Activated CD8-positive, alpha-beta memory T cell treated with anti-CD3 and anti-CD28 coated beads for 4 hours (primary cell): ENCODE data around the gene NCAM2.

Experiments
- DNase-seq, 2 donors: peaks; one replicate each; pipeline ENCODE4 v3.0.0-alpha.2; 2020; ENCODE audit warnings: low read depth in 2 of 2

The NCAM2 gene

DNA sequence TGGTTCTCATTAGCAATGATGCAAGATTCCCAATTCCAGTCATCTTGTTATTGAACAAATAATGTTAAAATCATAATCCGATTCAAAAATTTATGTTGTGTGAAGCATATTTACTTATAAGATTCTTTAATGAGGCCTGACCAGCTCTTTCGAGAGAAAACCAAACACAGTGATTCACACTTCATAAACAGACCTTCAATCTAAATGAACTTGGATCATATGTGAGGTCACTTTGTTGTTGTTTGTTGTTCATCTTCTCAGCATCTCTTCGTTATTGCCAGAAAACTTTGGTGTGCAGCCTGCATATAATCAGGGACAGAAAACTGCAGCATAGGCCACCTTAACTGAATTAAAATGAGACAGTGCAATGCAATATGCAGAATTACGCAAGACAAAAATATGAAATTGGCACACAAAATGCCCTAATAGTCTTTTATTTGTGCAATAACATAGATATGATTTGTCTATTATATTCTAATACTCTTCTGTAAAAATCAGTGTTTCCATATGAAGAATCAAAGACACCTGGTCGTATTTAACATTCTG is 30.1 kb downstream of the NCAM2 start:
- no peak for DNase-seq

DNA sequence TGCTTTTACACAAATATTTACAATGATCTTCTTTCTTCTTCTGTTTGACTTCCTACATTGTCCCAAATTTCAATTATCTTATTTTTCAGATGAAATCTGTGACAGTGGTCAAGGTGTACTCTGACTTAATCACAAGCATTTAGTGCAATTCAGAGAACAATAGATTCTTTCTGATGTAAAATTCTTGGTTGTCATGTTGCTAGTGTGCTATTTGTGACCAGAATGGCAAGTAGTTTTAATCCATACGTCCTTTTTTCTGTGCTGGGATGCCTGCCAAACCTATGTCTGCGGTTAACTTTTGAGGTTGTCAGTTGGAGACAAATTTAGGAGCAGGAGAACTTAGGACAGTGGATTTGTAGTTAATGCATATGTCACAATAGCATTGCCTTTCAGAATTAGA is 31.0 kb downstream of the NCAM2 start:
- DNase-seq = no peak

DNA sequence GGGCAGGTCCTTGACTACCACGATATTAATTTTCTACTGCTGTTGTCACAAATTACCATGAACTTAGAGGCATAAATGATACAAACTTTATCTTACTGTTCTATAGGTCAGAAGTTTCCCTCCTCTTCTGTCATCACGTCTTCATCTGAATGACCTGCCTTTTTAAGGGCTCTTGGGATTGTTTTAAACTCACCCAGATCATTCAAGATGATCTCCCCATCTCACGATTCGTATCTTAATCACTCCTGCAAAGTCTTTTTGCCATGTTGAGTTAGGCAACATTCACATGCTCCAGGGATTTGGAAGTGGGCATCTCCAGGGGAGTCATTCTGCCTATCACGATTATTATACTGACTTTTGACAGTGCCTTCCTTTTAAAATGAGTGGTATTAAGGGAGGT is 32.1 kb downstream of the NCAM2 start:
- DNase-seq = no peak

GRCh38 chr21:21034036-21034435 is 35.8 kb downstream of the NCAM2 start:
- DNase-seq = no peak

DNA sequence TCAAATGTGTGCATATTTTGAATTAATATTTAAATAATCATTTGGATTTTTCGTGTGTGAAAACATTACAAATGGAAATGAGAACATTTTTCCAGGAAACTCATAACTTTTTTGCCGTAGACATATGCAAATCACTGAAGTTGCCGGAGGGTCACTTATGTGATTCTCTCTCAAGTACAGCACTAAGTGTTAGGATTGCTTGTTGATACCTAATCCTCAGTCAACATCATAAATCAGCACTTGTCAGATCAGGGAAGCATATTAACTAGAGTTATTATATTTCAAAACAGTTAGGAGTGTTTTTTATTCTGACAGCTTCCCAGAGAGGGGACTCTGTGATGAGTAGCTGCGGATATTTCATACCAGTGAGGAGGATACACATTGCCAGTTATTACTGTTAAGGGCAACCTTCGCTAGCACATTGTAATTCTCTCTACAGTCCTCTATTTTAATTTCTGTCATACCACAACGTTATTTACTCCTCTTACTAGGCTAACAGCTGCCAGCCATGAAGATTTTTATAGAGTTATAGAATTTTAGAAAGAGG is 41.5 kb downstream of the NCAM2 start:
- DNase-seq = no peak

DNA sequence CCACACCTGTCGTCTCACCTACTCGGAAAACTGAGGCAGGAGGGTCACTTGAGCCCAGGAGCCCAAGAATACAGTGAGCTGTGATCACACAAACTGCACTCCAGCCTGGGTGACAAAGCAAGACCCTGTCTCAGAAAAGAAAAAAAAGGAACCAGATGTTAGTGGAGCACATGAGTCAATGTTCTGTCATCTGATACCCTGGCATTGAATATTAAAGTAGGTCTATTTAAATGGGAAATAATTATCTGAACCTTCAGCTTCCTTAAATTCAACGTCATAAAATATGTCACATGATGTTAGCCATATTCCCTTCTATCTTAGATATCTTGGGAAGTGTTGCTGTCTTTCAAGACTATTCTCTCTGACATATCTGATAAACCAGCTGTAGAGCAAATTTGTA is 47.3 kb downstream of the NCAM2 start:
- DNase-seq = no peak

DNA sequence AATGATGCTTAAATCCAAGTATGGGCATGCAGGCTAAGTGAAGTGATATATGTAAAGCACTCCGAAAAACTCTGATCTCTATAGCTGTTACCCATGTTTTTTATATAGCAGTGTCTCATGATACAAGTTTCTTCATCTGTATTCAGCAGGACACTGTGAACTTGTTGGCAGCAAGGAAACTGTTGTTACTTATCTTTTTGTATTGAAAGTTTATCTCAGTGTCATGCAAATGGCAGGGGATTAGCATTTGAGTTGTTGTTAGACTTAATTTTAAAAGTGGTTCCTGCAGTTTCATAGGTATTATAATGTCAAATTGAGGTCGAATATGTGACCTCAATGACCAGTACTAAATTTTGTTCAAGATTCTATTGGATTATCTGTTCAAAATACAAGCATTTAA is 47.9 kb downstream of the NCAM2 start:
- DNase-seq = no peak

GRCh38 chr21:21051109-21052055 is 53.2 kb downstream of the NCAM2 start:
- DNase-seq = no peak

GRCh38 chr21:21052672-21053071 is 54.5 kb downstream of the NCAM2 start:
- no peak for DNase-seq

DNA sequence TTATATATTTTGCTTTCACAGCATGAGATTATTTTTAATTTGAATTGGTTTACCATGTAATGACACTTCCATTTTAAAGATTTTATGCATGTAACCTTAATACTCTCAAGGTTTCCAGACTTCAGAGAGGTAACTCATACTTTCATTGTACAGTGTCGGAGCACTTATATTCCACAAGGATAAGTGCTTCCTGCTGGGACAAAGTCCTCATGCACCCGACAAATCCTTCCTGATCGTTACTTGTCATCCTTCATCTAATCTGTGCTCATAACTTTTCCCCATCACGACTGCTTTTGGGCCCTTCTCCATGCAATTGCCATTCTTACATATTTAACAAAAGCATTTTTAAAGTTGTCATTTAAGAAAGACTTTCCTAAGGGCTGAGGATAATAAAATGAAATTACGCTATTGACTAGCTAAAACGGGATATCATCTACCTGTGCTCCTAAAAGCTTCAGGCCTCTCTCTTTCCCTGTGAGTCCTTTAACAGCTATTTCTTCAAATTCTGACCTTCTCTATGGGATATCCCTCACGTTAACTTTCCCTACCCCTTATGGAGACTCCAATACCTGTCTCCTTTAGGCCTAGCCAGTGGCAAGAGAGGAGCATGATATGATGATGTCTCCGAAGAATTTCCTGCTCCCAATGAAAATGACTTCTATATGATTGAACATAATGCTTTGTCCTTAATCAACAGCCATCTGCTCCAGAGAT is 59.3 kb downstream of the NCAM2 start:
- DNase-seq = no peak

DNA sequence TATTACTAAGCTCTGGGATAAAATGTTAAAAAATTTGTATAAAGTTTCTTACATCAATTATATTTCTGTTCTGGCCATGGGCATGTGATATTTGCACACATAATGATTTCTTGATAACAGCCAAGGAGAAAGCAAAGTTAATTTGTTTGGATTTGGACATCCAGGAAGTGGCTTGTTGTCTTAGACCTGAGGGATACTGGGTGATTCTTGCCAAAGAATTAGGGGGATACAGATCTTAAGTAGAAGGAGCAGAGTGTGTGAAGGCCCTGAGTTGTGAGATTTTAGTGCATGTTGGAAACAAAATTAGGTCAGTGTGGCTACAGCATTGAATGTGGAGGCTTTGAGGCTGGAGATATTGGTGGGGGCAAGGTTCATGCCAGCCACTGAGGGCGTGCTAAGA is 65.6 kb downstream of the NCAM2 start:
- DNase-seq = no peak

DNA sequence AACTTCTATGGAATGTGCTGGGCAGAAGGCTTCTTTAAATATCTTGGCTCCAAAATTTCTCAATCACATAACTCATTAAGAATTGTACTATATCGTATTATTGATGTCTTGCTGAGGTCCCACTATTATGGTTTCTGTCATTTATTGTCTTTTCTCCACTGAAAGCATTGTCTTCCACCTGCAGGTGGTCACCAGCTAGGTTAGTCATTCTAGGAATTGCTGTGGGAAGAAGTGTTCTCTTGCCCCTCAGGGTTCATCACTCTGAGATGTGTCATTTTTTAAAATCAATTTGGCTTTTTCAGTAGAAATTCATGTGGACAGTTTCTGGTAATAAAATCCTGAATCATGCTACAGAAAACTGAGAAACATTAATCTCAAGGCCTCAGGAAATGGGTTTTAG is 66.1 kb downstream of the NCAM2 start:
- no peak for DNase-seq

DNA sequence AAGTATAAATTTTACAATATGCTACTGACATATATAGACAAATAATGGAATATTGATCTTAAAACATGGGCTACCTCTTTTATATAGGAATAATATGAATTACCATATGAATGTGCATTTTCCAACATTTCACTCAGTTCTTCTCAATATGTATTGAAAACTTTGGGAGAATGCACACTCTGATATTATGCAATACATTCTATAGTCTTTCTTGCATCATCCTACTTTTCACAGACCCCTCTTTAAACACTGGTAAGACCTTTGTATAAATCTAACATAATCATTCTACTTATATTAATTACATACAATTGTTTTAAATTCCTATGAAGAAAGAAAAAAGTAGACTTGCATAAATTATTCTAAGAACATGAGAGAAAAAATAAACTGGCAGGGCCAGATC is 69.2 kb downstream of the NCAM2 start:
- DNase-seq = no peak

DNA sequence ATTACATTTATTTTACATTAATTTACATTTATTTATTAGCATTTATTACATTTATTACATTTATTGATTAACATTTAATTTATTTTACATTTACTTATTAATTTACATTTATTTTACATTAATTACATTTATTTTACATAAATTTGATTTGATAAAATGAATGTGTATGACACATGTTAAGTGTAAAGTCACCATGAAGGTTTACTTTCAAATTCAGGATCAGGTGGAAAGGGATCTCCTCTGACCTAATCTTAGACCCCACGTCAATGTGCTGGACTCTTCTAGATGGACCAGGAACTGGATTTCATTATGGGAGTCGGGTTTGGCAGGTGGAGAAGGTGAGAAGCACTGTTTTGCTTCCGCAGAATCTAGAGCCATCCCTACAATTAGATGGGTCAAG is 76.1 kb downstream of the NCAM2 start:
- no peak for DNase-seq

- no peak for DNase-seq
Measured at GRCh38 chr21:21076051-21076450, 77.8 kb downstream of the NCAM2 start.

DNA sequence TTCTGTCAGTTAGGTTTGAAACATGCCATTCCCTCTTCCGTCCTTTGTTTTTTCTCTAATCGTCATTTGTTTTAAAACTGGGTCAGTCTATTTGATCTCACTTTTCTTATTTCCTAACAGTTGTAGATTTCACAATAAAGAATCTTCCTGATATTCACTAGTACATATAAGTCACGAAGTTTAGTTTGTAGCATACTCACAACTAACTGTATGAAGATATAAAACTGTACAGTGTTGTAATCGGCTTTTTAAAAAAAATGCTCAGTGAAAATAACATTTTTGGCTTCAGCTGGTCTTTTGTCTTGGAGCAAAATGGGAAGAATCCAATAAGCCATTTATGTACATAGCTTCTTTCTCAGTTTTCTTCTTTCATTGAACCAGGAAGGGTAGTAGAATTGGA is 78.3 kb downstream of the NCAM2 start:
- no peak for DNase-seq

GRCh38 chr21:21079646-21080045 is 81.4 kb downstream of the NCAM2 start:
- DNase-seq = no peak

- no peak for DNase-seq
Measured at GRCh38 chr21:21084179-21084578, 86.0 kb downstream of the NCAM2 start.

- DNase-seq = no peak
Measured at GRCh38 chr21:21085206-21085605, 87.0 kb downstream of the NCAM2 start.

DNA sequence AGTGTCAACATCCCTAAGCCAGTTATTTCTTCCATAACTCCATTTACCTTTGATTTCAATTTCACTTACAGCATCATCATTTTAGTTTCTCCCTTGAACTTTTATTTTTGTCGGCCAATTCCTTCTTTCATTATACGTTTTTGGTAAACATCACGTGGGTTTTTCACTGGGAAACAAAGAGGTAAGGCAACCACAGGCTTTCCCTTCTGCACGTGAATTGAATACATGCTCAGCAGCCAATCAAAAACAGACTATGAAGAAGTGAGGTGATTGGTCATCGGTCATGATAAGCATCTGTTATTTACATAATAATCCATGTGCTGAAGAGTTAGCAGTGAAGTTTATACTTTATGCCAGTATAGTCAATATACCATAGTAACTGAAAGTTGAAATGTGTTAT is 98.7 kb downstream of the NCAM2 start:
- no peak for DNase-seq

DNA sequence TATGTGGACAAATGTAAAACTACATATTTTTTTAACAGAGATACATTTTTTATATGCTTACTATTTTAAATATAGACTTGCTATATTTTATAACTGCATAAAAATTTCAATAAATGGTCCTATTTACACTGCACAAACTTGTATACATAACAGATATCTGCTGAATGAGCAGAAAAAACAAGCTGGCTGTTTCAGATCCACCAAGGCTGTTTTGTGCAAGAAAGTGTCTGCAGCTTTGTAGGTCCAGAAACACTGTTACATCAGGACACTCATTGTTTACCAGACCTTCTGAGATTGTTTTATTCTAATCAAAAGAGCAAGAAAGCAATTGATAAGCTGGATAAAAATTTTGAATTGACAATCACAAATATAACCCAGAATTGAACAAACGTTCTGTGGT is 99.3 kb downstream of the NCAM2 start:
- DNase-seq = no peak

DNA sequence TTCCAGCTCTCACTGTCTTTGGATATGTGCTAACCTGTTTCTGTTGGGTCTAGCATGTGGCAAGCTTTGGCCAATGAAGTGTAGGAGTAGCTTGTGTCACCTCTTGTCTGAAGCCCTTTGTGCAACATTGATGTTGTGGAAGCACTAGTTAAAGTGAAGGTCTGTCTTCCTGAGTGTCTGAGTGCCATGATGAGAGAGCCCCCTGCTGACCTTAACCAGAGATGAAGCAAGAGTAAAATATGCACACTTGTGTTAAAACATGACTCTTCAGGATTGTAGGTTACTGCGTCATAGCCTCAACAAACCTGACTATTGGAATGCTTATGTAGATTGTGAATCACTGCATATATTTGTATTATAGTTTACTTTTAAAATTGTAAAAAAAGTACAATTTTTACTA is 103.7 kb downstream of the NCAM2 start:
- no peak for DNase-seq

DNA sequence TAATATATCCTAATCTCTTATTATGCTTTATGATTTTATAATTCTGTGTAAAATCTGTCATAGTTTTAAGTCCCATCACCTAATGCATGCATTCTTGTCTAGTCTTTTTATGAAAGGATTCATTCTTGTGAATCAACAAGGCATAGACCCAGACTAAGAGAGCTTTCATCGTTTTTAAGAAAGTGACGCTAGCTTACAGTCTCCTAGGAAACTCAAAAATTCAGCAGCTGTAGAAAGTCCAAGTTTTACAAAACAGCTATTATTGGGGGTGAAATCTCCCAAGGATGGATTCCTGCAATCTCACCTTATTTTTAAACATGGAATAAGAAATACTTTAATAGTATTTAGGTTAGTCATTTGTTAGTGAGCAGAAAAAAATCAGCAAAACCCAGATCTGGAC is 104.7 kb downstream of the NCAM2 start:
- DNase-seq = no peak
